Muscle layer of duodenum (tissue), 2 donors: Measurements from ENCODE around the gene PPP2R5C.
A peak's percentile ranks its signal among the peaks of the same experiment; 100 is the strongest.

Experiments used
- H3K27ac ChIP-seq: one replicate; pipeline ENCODE4 v1.7.0; 2013; ENCODE audit warnings: mild to moderate bottlenecking, low read length
- H3K27me3 ChIP-seq: one replicate; pipeline ENCODE4 v1.7.0; 2013; ENCODE audit warnings: low read depth, mild to moderate bottlenecking, control low read depth, low read length
- H3K36me3 ChIP-seq, 2 donors: one replicate each; pipeline ENCODE4 v1.7.0; 2013; ENCODE audit warnings: low read length in 2 of 2, control low read depth in 1 of 2, mild to moderate bottlenecking in 1 of 2; ENCODE audit not compliant: insufficient read depth in 2 of 2, control insufficient read depth in 1 of 2
- H3K4me1 ChIP-seq, 2 donors: one replicate each; pipeline ENCODE4 v1.7.0; 2013; ENCODE audit warnings: low read length in 2 of 2, mild to moderate bottlenecking in 2 of 2, control low read depth in 1 of 2, moderate library complexity in 1 of 2; ENCODE audit not compliant: insufficient read depth in 2 of 2, control insufficient read depth in 1 of 2
- H3K4me3 ChIP-seq, 2 donors: one replicate each; pipeline ENCODE4 v1.7.0; 2013; ENCODE audit warnings: low read length in 2 of 2, low read depth in 1 of 2, mild to moderate bottlenecking in 1 of 2
- H3K9me3 ChIP-seq, 2 donors: one replicate each; pipeline ENCODE4 v1.7.0; 2013; ENCODE audit warnings: low read length in 2 of 2, control low read depth in 1 of 2, mild to moderate bottlenecking in 1 of 2; ENCODE audit not compliant: control insufficient read depth in 1 of 2
- donor health status: healthy.

PPP2R5C gene

GRCh38 chr14:101836135-101836534 lies 74.6 kb downstream of the PPP2R5C start:
- Histone ChIP-seq H3K4me3 (no peak overlapping the region), H3K27me3 (no peaks in the 10 kb centered on the region)

GRCh38 chr14:101838476-101838875 lies 77.0 kb downstream of the PPP2R5C start:
- Histone ChIP-seq H3K36me3 (no peaks in the 10 kb centered on the region), H3K4me3 (no peak overlapping the region), H3K9me3 (no peaks in the 10 kb centered on the region), H3K4me1 (peaks cover 22 to 52% of the 10 kb centered on the region in 2 donors), H3K27me3 (no peaks in the 10 kb centered on the region), H3K27ac (no peak overlapping the region)

More at GRCh38 chr14:101836135-101836534, 74.6 kb downstream of the PPP2R5C start:
- H3K4me1 ChIP-seq: peaks cover 22 to 56% of the 10 kb centered on the region in 2 donors
- no peaks in the 10 kb centered on the region for H3K36me3 ChIP-seq
- H3K27ac ChIP-seq: peak overlapping the region; percentile 76
- no peaks in the 10 kb centered on the region for H3K9me3 ChIP-seq

- H3K27ac ChIP-seq: no peak overlapping the region
- H3K9me3 ChIP-seq: no peaks in the 10 kb centered on the region
- H3K4me1 ChIP-seq: peaks cover 22 to 50% of the 10 kb centered on the region in 2 donors
Measured at GRCh38 chr14:101839236-101839635, 77.7 kb downstream of the PPP2R5C start.

GRCh38 chr14:101839661-101840060 lies 78.2 kb downstream of the PPP2R5C start:
- Histone ChIP-seq H3K9me3 (no peaks in the 10 kb centered on the region), H3K36me3 (no peaks in the 10 kb centered on the region), H3K4me3 (no peak overlapping the region), H3K27ac (no peak overlapping the region), H3K27me3 (no peaks in the 10 kb centered on the region), H3K4me1 (peaks cover 19 to 46% of the 10 kb centered on the region in 2 donors)

More at GRCh38 chr14:101839236-101839635, 77.7 kb downstream of the PPP2R5C start:
- no peaks in the 10 kb centered on the region for H3K27me3 ChIP-seq
- H3K36me3 ChIP-seq: no peaks in the 10 kb centered on the region
- H3K4me3 ChIP-seq: no peak overlapping the region

- H3K4me3 ChIP-seq: no peak overlapping the region
- no peaks in the 10 kb centered on the region for H3K36me3 ChIP-seq
- no peak overlapping the region for H3K27ac ChIP-seq
- H3K27me3 ChIP-seq: no peaks in the 10 kb centered on the region
- peaks cover 9 to 38% of the 10 kb centered on the region in 2 donors for H3K4me1 ChIP-seq
- no peaks in the 10 kb centered on the region for H3K9me3 ChIP-seq
Measured at GRCh38 chr14:101840649-101841369, 79.3 kb downstream of the PPP2R5C start.

- no peak overlapping the region for H3K27ac ChIP-seq
Measured at GRCh38 chr14:101843038-101843437, 81.5 kb downstream of the PPP2R5C start.

GRCh38 chr14:101843665-101844064 lies 82.2 kb downstream of the PPP2R5C start:
- H3K4me3 ChIP-seq: no peak overlapping the region
- H3K27ac ChIP-seq: no peak overlapping the region
- peaks cover 4 to 19% of the 10 kb centered on the region in 2 donors for H3K4me1 ChIP-seq
- no peaks in the 10 kb centered on the region for H3K9me3 ChIP-seq
- H3K27me3 ChIP-seq: no peaks in the 10 kb centered on the region
- H3K36me3 ChIP-seq: no peaks in the 10 kb centered on the region

More at GRCh38 chr14:101843038-101843437, 81.5 kb downstream of the PPP2R5C start:
- Histone ChIP-seq H3K9me3 (no peaks in the 10 kb centered on the region), H3K4me3 (no peak overlapping the region), H3K27me3 (no peaks in the 10 kb centered on the region), H3K4me1 (peaks cover 4 to 25% of the 10 kb centered on the region in 2 donors), H3K36me3 (no peaks in the 10 kb centered on the region)

GRCh38 chr14:101844219-101844618 lies 82.7 kb downstream of the PPP2R5C start:
- Histone ChIP-seq H3K27me3 (no peaks in the 10 kb centered on the region), H3K36me3 (no peaks in the 10 kb centered on the region), H3K27ac (no peak overlapping the region), H3K4me3 (no peak overlapping the region), H3K9me3 (no peaks in the 10 kb centered on the region), H3K4me1 (peaks cover 4 to 18% of the 10 kb centered on the region in 2 donors)

- Histone ChIP-seq H3K36me3 (no peaks in the 10 kb centered on the region), H3K9me3 (no peaks in the 10 kb centered on the region), H3K4me1 (peaks cover 0 to 18% of the 10 kb centered on the region in 2 donors), H3K27me3 (no peaks in the 10 kb centered on the region), H3K27ac (no peak overlapping the region), H3K4me3 (no peak overlapping the region)
Measured at GRCh38 chr14:101844751-101845150, 83.2 kb downstream of the PPP2R5C start.

- Histone ChIP-seq H3K9me3 (no peaks in the 10 kb centered on the region), H3K36me3 (no peaks in the 10 kb centered on the region), H3K27me3 (no peaks in the 10 kb centered on the region), H3K27ac (no peak overlapping the region), H3K4me1 (peaks cover 0 to 22% of the 10 kb centered on the region in 2 donors), H3K4me3 (no peak overlapping the region)
Measured at GRCh38 chr14:101845496-101845895, 84.0 kb downstream of the PPP2R5C start.

- Histone ChIP-seq H3K9me3 (no peaks in the 10 kb centered on the region), H3K4me3 (no peak overlapping the region), H3K36me3 (no peaks in the 10 kb centered on the region), H3K4me1 (peaks cover 0 to 22% of the 10 kb centered on the region in 2 donors), H3K27ac (no peak overlapping the region), H3K27me3 (no peaks in the 10 kb centered on the region)
Measured at GRCh38 chr14:101845896-101846295, 84.4 kb downstream of the PPP2R5C start.

GRCh38 chr14:101849125-101849524 lies 87.6 kb downstream of the PPP2R5C start:
- H3K36me3 ChIP-seq: no peaks in the 10 kb centered on the region
- H3K27me3 ChIP-seq: no peaks in the 10 kb centered on the region
- H3K4me1 ChIP-seq: peaks cover 0 to 22% of the 10 kb centered on the region in 2 donors
- H3K4me3 ChIP-seq: no peak overlapping the region
- no peak overlapping the region for H3K27ac ChIP-seq
- H3K9me3 ChIP-seq: no peaks in the 10 kb centered on the region
